Nephron progenitor cell (in vitro differentiated cells): ENCODE measurements around the gene TUT4.

ENCODE experiments used
- DNase-seq: peaks from one replicate; pipeline ENCODE4 v3.0.0; 2021
- H3K27ac Mint-ChIP-seq: 2 replicates; pipeline ENCODE4 v1.8.0; 2021; ENCODE audit warnings: mild to moderate bottlenecking, moderate library complexity, mixed read lengths
- H3K27me3 Mint-ChIP-seq: 2 replicates; pipeline ENCODE4 v1.8.0; 2021; ENCODE audit warnings: mild to moderate bottlenecking, low read depth, mixed read lengths; ENCODE audit not compliant: poor library complexity
- H3K36me3 Mint-ChIP-seq: 2 replicates; pipeline ENCODE4 v1.8.0; 2021; ENCODE audit warnings: low read depth, mixed read lengths
- H3K4me1 Mint-ChIP-seq: 2 replicates; pipeline ENCODE4 v1.8.0; 2021; ENCODE audit warnings: mixed read lengths
- H3K4me3 Mint-ChIP-seq: 2 replicates; pipeline ENCODE4 v1.8.0; 2021; ENCODE audit warnings: mild to moderate bottlenecking, moderate library complexity, mixed read lengths
- H3K9me3 Mint-ChIP-seq: 2 replicates; pipeline ENCODE4 v1.8.0; 2021; ENCODE audit warnings: mild to moderate bottlenecking, moderate library complexity, mixed read lengths
- CTCF ChIP-seq: fragments of 200-600 bp; sonication (generic); IDR thresholded peaks from 2 replicates; pipeline ENCODE4 v1.5.0; 2021; ENCODE audit warnings: antibody characterized with exemption

Gene TUT4

DNA sequence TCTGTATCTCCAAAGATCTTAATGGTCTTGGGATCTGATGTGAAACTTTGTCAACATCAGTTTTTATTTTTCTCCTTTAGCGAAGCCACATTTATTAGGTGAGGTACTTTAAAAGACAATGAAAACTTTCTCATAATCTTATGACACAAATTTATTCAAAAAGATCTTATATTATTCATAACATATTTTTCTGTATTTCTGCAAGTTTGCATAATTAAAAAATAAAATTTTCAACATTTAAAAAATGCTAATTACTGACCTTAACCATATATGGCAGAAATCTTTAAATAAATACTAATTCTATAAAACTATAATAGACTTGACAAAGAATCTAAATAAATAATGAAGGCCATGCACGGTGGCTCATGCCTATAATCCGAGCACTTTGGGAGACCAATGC, 75.9 kb downstream of the TUT4 start:
- H3K9me3 Mint-ChIP-seq, result no peaks in the 10 kb centered on the region
- H3K36me3 Mint-ChIP-seq, result peaks cover 40% of the 10 kb centered on the region
- H3K27ac Mint-ChIP-seq, result no peak overlapping the region
- DNase-seq, result no peak
- TF ChIP-seq CTCF, result no peak
- no peaks in the 10 kb centered on the region for H3K4me1 Mint-ChIP-seq
- no peaks in the 10 kb centered on the region for H3K27me3 Mint-ChIP-seq
- H3K4me3 Mint-ChIP-seq, result no peak overlapping the region

- no peaks in the 10 kb centered on the region for H3K4me1 Mint-ChIP-seq
- no peak for DNase-seq
- no peak overlapping the region for H3K27ac Mint-ChIP-seq
- H3K9me3 Mint-ChIP-seq, result no peaks in the 10 kb centered on the region
- no peak overlapping the region for H3K4me3 Mint-ChIP-seq
- H3K27me3 Mint-ChIP-seq, result no peaks in the 10 kb centered on the region
- peaks cover 52% of the 10 kb centered on the region for H3K36me3 Mint-ChIP-seq
- no peak for TF ChIP-seq CTCF
Observed at GRCh38 chr1:52474807-52475206, 78.1 kb downstream of the TUT4 start.

- DNase-seq, result no peak
- Mint-ChIP-seq H3K4me1 (no peaks in the 10 kb centered on the region), H3K27me3 (no peaks in the 10 kb centered on the region), H3K4me3 (no peak overlapping the region), H3K27ac (peak overlapping the region; percentile 10), H3K36me3 (peaks cover 64% of the 10 kb centered on the region), H3K9me3 (no peaks in the 10 kb centered on the region)
- TF ChIP-seq CTCF, result no peak
Observed at GRCh38 chr1:52473039-52473438, 79.9 kb downstream of the TUT4 start.

DNA sequence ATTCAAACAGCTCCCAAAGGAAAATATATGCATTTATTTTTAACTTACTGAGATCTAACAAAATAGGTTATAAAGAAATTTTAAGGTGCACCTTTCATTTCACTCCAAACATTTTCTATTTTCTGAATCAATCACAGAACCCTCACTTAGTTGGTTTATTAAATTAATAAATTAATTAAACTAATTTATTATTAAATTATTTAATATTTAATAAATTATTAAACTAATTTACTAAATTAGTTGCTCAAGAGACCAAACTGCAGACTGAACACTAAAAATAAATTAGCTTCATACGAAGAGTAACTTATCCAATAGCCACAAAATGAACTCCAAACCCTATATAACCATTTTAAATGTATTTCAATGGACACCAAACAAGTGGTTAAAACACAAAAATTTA, 80.5 kb downstream of the TUT4 start:
- TF ChIP-seq CTCF, result no peak
- Mint-ChIP-seq H3K9me3 (no peaks in the 10 kb centered on the region), H3K4me3 (no peak overlapping the region), H3K27ac (no peak overlapping the region), H3K36me3 (peaks cover 64% of the 10 kb centered on the region), H3K27me3 (no peaks in the 10 kb centered on the region), H3K4me1 (no peaks in the 10 kb centered on the region)
- DNase-seq, result no peak

GRCh38 chr1:52469108-52469507, 83.8 kb downstream of the TUT4 start:
- Mint-ChIP-seq H3K4me1 (no peaks in the 10 kb centered on the region), H3K27ac (no peak overlapping the region), H3K4me3 (no peak overlapping the region), H3K36me3 (peaks cover 66% of the 10 kb centered on the region), H3K9me3 (no peaks in the 10 kb centered on the region), H3K27me3 (no peaks in the 10 kb centered on the region)
- no peak for DNase-seq
- TF ChIP-seq CTCF, result no peak

- no peak for DNase-seq
- Mint-ChIP-seq H3K4me3 (no peak overlapping the region), H3K27ac (no peak overlapping the region), H3K27me3 (no peaks in the 10 kb centered on the region), H3K36me3 (peaks cover 53% of the 10 kb centered on the region), H3K9me3 (no peaks in the 10 kb centered on the region), H3K4me1 (no peaks in the 10 kb centered on the region)
- TF ChIP-seq CTCF, result no peak
Observed at GRCh38 chr1:52463891-52464290, 89.0 kb downstream of the TUT4 start.
